Measurements from ENCODE around the gene SLFN12L. TPM values are rescaled to one million over a fixed set of nuclear protein-coding genes. Genes with fewer than 3 reads are reported as not detected.

The SLFN12L gene
- total RNA-seq, 1 experiment from 2014 or later, result not detected

GRCh38 chr17:35545150-35545549, 7.7 kb upstream of the SLFN12L start:
- intact Hi-C loops (cut with micrococcal nuclease), result no loop called here
- Histone ChIP-seq H4K20me1 (ENCODE audit: low read length) (no peaks in the 10 kb centered on the region), H3K27ac (ENCODE audit: low read length) (no peak overlapping the region), H3K4me1 (ENCODE audit: insufficient read depth, low read length) (peaks cover 6% of the 10 kb centered on the region; the same call in 1 of the 2 replicates), H3F3A (ENCODE audit: low read length, unreplicated experiment) (no peaks in the 10 kb centered on the region), H2AFZ (ENCODE audit: low read length) (no peak overlapping the region), H3K9me2 (replicated peaks; ENCODE audit: low read length) (no peaks in the 10 kb centered on the region), H3K79me2 (ENCODE audit: low read length) (no peaks in the 10 kb centered on the region), H3K27me3 (ENCODE audit: low read length) (peaks cover 16% of the 10 kb centered on the region), H3K4me2 (ENCODE audit: low read length) (no peak overlapping the region), H3K4me3 (ENCODE audit: low read length) (no peak overlapping the region), H3K9ac (ENCODE audit: low read length) (no peak overlapping the region), H3K36me3 (ENCODE audit: low read depth, low read length) (no peaks in the 10 kb centered on the region), H3K9me3 (ENCODE audit: low read length) (no peaks in the 10 kb centered on the region)
- TF ChIP-seq CTCF (conservative IDR thresholded peaks at IDR 0.05; ENCODE audit: low read depth, low read length) (no peak), EZH2 (IDR thresholded peaks at IDR 0.05; ENCODE audit: low read length, unreplicated experiment) (no peak), EZH2phosphoT487 (IDR thresholded peaks at IDR 0.05; ENCODE audit: borderline replicate concordance, low read length) (no peak)
- DNase-seq (no peak), ATAC-seq (no peak)
- no TSS peak for BruUV-seq (replicated peaks)
- POLR2A ChIA-PET (ENCODE audit: unreplicated experiment), result no interaction called here
- CTCF ChIA-PET, result no interaction called here

GRCh38 chr17:35543856-35544255, 6.4 kb upstream of the SLFN12L start:
- TF ChIP-seq CTCF (conservative IDR thresholded peaks at IDR 0.05; ENCODE audit: low read depth, low read length) (no peak), EZH2phosphoT487 (IDR thresholded peaks at IDR 0.05; ENCODE audit: borderline replicate concordance, low read length) (no peak), EZH2 (IDR thresholded peaks at IDR 0.05; ENCODE audit: low read length, unreplicated experiment) (no peak)
- Histone ChIP-seq H3K4me2 (ENCODE audit: low read length) (no peak overlapping the region), H3K79me2 (ENCODE audit: low read length) (no peaks in the 10 kb centered on the region), H3K9me3 (ENCODE audit: low read length) (no peaks in the 10 kb centered on the region), H3K36me3 (ENCODE audit: low read depth, low read length) (no peaks in the 10 kb centered on the region), H3F3A (ENCODE audit: low read length, unreplicated experiment) (no peaks in the 10 kb centered on the region), H3K4me3 (ENCODE audit: low read length) (no peak overlapping the region), H2AFZ (ENCODE audit: low read length) (no peak overlapping the region), H3K27me3 (ENCODE audit: low read length) (peaks cover 5% of the 10 kb centered on the region), H4K20me1 (ENCODE audit: low read length) (no peaks in the 10 kb centered on the region), H3K27ac (ENCODE audit: low read length) (no peak overlapping the region), H3K9me2 (replicated peaks; ENCODE audit: low read length) (no peaks in the 10 kb centered on the region), H3K4me1 (ENCODE audit: insufficient read depth, low read length) (peaks cover 6% of the 10 kb centered on the region; the same call in 1 of the 2 replicates), H3K9ac (ENCODE audit: low read length) (no peak overlapping the region)
- BruUV-seq (replicated peaks), result no TSS peak
- intact Hi-C loops (cut with micrococcal nuclease), result no loop called here
- CTCF ChIA-PET, result interaction anchor here (0.6 kb wide), 1 partner anchor 161 kb away, joined by 3 read pairs; no protein-coding TSS in a partner anchor
- DNase-seq, result peak; percentile 20
- POLR2A ChIA-PET (ENCODE audit: unreplicated experiment), result no interaction called here
- no peak for ATAC-seq

GRCh38 chr17:35542990-35543389, 5.5 kb upstream of the SLFN12L start:
- Histone ChIP-seq H3K36me3 (ENCODE audit: low read depth, low read length) (no peaks in the 10 kb centered on the region), H3K27me3 (ENCODE audit: low read length) (no peaks in the 10 kb centered on the region; the same call in 1 of the 2 replicates), H3K4me2 (ENCODE audit: low read length) (no peak overlapping the region), H3K79me2 (ENCODE audit: low read length) (no peaks in the 10 kb centered on the region), H3K4me1 (ENCODE audit: insufficient read depth, low read length) (peaks cover 6% of the 10 kb centered on the region; the same call in 1 of the 2 replicates), H3K9me3 (ENCODE audit: low read length) (no peaks in the 10 kb centered on the region), H3F3A (ENCODE audit: low read length, unreplicated experiment) (no peaks in the 10 kb centered on the region), H3K27ac (ENCODE audit: low read length) (no peak overlapping the region), H2AFZ (ENCODE audit: low read length) (no peak overlapping the region), H3K4me3 (ENCODE audit: low read length) (no peak overlapping the region), H4K20me1 (ENCODE audit: low read length) (no peaks in the 10 kb centered on the region), H3K9me2 (replicated peaks; ENCODE audit: low read length) (no peaks in the 10 kb centered on the region), H3K9ac (ENCODE audit: low read length) (no peak overlapping the region)
- no peak for ATAC-seq
- BruUV-seq (replicated peaks), result no TSS peak
- TF ChIP-seq EZH2 (IDR thresholded peaks at IDR 0.05; ENCODE audit: low read length, unreplicated experiment) (no peak), CTCF (conservative IDR thresholded peaks at IDR 0.05; ENCODE audit: low read depth, low read length) (no peak), EZH2phosphoT487 (IDR thresholded peaks at IDR 0.05; ENCODE audit: borderline replicate concordance, low read length) (no peak)
- intact Hi-C loops (cut with micrococcal nuclease), result no loop called here
- DNase-seq, result no peak
- ChIA-PET CTCF (no interaction called here), POLR2A (ENCODE audit: unreplicated experiment) (no interaction called here)
